ENCODE measurements around the gene PRR32.

DNA sequence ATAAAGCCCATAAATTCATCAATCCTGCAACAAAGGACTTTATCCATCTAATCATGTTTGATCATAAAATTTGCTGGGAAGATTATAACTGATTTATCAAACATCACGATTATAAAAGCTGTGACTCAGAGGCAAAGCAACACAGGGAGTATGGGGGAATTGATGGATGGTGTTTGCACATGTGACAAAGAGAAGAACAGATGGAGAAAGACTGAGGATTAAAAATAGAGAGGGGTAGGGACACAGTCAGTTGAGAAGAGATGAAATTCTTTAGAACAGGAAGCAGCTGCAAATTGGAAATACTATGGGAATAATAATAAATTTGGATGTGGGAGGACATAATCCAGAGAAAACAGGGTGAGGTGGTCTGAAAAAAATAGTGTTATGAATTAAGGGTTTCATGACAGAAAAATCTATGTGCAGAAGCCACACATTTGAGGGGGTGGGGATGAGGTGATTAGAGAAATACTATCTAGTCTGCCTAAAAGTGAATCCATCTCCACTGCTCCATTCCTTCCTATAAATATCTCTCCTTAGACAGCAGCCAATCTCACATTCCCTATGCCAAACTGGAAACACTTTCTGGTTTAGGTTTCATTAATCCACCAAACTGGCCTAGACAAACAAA is 6.2 kb downstream of the PRR32 start:
- TF ChIP-seq, protein P1, sequence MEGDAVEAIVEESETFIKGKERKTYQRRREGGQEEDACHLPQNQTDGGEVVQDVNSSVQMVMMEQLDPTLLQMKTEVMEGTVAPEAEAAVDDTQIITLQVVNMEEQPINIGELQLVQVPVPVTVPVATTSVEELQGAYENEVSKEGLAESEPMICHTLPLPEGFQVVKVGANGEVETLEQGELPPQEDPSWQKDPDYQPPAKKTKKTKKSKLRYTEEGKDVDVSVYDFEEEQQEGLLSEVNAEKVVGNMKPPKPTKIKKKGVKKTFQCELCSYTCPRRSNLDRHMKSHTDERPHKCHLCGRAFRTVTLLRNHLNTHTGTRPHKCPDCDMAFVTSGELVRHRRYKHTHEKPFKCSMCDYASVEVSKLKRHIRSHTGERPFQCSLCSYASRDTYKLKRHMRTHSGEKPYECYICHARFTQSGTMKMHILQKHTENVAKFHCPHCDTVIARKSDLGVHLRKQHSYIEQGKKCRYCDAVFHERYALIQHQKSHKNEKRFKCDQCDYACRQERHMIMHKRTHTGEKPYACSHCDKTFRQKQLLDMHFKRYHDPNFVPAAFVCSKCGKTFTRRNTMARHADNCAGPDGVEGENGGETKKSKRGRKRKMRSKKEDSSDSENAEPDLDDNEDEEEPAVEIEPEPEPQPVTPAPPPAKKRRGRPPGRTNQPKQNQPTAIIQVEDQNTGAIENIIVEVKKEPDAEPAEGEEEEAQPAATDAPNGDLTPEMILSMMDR (conservative IDR thresholded peaks at IDR 0.05; ENCODE audit: low read length): no peak
- no peak for TF ChIP-seq EZH2phosphoT487 (IDR thresholded peaks at IDR 0.05; ENCODE audit: borderline replicate concordance)
